ENCODE measurements around the gene SBF1.

SBF1 gene

DNA sequence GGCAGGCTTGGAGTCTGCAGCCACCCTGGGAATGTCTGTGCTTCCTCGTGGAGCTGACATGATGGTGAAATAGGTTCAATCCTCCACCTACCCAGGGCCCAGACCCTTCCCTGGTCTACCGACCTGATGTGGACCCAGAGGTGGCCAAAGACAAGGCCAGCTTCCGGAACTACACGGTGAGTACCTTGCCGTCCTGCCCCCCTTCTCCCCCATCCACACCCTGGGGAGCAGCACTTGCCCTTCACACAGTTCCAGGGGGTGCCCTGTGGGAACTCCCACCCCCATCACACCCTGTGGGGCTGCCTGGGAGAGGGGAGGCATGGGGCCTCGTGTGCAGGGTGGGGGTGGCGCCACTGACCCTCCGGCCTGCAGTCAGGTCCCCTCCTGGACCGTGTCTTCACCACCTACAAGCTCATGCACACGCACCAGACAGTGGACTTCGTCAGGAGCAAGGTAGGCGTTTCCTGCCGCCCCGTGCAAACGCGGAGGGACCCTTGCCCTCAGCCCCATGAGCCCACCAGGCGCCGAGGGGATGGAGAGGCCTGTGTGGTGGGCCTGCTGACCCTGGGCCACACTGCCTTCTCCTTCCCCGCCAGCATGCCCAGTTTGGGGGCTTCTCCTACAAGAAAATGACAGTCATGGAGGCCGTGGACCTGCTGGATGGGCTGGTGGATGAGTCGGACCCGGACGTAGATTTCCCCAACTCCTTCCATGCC is 12.6 kb upstream of the SBF1 start:
- Mint-ChIP-seq H3K4me3 (no peak overlapping the region), H3K27me3 (ENCODE audit: low read depth) (peaks cover 9% of the 10 kb centered on the region)
- TF ChIP-seq, protein P1, sequence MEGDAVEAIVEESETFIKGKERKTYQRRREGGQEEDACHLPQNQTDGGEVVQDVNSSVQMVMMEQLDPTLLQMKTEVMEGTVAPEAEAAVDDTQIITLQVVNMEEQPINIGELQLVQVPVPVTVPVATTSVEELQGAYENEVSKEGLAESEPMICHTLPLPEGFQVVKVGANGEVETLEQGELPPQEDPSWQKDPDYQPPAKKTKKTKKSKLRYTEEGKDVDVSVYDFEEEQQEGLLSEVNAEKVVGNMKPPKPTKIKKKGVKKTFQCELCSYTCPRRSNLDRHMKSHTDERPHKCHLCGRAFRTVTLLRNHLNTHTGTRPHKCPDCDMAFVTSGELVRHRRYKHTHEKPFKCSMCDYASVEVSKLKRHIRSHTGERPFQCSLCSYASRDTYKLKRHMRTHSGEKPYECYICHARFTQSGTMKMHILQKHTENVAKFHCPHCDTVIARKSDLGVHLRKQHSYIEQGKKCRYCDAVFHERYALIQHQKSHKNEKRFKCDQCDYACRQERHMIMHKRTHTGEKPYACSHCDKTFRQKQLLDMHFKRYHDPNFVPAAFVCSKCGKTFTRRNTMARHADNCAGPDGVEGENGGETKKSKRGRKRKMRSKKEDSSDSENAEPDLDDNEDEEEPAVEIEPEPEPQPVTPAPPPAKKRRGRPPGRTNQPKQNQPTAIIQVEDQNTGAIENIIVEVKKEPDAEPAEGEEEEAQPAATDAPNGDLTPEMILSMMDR (IDR thresholded peaks at IDR 0.05; ENCODE audit: unreplicated experiment in 3 of 3), result no peak

DNA sequence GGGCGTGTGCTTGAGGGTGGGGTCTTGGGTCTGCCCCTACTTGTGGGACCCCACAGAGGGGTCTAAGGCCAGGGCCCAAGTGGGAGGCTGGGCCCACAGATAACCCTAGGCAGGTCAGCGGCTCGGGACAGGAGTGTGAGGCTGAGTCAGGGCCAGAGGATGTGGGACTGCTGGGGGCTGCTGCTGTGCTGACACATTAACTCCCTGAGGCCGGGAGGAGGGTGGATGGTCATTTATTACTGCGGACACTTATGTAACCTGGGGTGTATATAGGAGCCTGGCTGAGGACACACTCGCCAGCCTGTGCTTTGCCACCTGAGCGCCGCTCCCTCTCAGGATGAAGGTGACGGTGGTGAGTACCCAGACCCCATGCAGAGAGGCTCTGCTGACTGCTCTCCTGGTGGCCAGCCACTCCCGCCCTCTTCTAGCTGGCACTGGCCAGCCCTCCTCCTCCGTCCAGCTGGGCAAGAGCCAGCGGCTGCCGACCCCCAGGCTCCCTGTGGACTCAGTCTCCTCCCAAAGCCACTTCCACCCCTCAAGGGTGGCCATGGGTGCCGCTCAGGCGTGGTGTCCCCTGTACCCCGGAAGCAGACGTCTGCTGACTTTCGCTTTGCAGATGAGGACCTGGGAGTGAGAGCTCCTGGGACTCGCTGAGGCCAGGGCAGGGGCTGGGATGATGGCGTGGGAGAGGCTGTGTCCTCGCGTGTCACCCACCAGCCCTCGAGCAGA is 11.9 kb upstream of the SBF1 start, which contains the start of gene MIOX:
Gene MIOX (plus strand): TSS at position 299 of the 729 bp plus-strand sequence. CDS start 39 bp downstream, at position 338.
- Mint-ChIP-seq H3K4me3 (no peak within 1 kb of the TSS), H3K9me3 (no peaks in the 10 kb centered on the region), H3K36me3 (ENCODE audit: low read depth) (no peaks in the 10 kb centered on the region), H3K27ac (peak within 1 kb of the TSS in 2 of 3 experiments; percentile 3 to 7), H3K4me1 (no peaks in the 10 kb centered on the region), H3K27me3 (ENCODE audit: low read depth) (peaks cover 15% of the 10 kb centered on the region)
- TF ChIP-seq, protein P1 (IDR thresholded peaks at IDR 0.05; ENCODE audit: unreplicated experiment in 3 of 3), result no peak

More for the DNA sequence above, 12.6 kb upstream of the SBF1 start:
- H3K9me3 Mint-ChIP-seq, result no peaks in the 10 kb centered on the region
- no peak overlapping the region for H3K27ac Mint-ChIP-seq
- H3K36me3 Mint-ChIP-seq (ENCODE audit: low read depth), result no peaks in the 10 kb centered on the region
- no peaks in the 10 kb centered on the region for H3K4me1 Mint-ChIP-seq

DNA sequence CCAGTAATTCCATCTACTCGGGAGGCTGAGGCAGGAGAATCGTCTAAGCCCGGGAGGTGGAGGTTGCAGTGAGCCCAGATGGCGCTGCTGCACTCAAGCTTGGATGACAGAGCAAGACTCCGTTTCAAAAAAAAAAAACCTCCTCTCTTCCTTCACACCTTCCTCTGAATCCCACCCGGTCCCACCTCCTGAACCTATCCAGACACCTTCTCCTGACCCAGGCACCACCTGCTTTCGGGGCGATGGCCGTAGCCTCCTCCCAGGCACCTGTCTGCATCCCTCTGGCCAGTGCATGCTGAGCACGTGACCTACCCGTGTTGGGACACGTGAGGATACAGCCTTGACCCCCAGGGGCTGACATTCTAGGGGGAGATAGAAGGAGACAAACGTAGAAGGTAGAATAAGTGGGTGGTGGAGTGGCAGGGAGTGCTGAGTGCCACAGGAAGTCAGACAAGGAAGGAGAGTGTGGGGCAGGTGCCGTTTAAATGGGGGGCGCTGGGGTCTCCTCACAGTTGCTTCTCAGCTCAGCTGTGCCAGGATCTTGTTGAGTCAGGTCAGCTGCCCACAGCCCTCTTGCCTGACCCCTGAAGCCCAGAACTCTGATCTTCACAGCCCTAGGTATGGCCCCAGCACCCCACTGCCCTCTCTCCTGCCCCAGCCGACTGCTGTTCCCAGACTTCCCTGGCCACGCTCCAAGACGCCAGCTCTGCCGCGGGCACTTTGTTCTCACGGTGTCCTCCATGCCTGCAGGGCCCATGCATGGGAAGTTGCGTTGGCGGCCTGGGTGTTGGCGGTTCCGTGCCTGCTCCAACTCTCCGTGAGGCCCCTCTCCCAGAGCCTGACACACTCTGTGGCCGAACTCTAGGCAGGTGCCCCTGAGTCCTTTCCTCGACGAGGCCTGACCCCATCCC is 10.6 kb upstream of the SBF1 start:
- Mint-ChIP-seq H3K36me3 (ENCODE audit: low read depth) (no peaks in the 10 kb centered on the region), H3K27me3 (ENCODE audit: low read depth) (peaks cover 20% of the 10 kb centered on the region)

DNA sequence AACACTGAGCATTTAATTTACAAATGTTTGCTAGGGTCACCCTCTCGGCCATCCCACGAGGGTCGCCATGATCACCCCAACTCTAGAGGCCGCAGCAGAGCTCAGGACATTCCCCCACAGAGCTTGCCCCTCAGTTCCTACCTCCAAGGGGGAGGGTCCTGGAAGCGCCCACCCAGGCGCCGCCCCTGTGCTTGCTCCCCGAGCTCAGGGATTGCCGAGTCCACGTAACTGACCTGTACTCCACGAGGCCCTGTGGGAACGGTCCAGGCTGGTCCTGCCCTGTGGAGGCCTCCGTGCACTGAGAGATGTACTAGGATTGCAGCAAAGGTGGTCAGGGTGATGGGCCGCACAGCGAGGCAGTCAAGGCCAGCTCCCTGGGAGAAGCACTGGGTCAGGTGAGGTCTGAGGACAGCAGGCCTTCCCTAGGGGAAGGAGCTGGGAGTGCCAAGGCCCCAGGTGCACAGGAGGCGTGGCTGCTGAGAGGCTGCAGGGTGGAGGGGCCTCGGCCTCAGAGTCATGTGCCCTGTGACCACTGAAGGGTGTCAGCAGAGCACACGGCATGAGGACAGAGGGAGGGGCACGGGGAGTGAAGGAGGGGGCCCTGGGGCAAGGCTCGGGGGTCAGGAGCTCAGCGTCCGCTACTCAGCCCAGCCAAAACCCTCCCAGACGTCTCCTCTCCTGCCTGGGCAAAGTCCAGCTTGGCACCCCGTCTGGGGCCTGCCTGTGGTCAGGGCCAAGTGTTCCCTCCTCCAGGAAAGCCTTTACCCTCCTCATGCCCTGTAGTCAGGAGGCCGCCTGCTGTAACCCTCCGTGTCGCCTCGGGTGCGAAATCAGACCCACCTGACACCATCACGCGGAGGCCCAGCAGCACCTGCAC is 9.4 kb upstream of the SBF1 start:
- Mint-ChIP-seq H3K36me3 (ENCODE audit: low read depth) (no peaks in the 10 kb centered on the region), H3K27me3 (ENCODE audit: low read depth) (peaks cover 33% of the 10 kb centered on the region), H3K4me3 (peak overlapping the region in 2 of 3 experiments; percentile 23 to 29), H3K27ac (peak overlapping the region in 2 of 3 experiments; percentile 51 to 80), H3K4me1 (no peaks in the 10 kb centered on the region), H3K9me3 (no peaks in the 10 kb centered on the region)
- TF ChIP-seq, protein P1 (IDR thresholded peaks at IDR 0.05; ENCODE audit: unreplicated experiment in 3 of 3), result no peak

More for the DNA sequence above, 10.6 kb upstream of the SBF1 start:
- no peaks in the 10 kb centered on the region for H3K9me3 Mint-ChIP-seq
- H3K27ac Mint-ChIP-seq, result peak overlapping the region in 2 of 3 experiments; percentile 3 to 56
- peak overlapping the region in 1 of 3 experiments; percentile 28 for H3K4me3 Mint-ChIP-seq
- TF ChIP-seq, protein P1 (IDR thresholded peaks at IDR 0.05; ENCODE audit: unreplicated experiment in 3 of 3), result no peak
- H3K4me1 Mint-ChIP-seq, result no peaks in the 10 kb centered on the region

DNA sequence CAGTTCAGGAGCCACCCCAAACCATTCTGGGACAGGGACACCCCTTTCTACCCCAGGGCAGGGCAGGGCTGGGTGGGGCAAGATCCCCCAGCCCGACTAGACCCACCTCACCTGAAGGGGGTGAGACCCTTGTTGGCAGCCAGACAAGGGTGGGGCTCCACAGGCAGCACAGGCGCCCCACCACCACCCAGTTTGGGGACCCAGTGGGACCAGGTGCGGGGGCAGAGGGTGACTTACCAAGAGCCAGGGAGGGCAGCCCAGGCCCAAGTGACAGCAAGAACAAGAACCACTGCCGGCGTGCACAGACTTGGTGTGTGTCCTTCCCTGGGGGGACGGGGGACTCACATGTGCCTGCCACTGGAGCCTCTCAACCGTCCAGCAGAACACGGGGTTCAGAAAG is 8.7 kb upstream of the SBF1 start:
- Mint-ChIP-seq H3K9me3 (no peaks in the 10 kb centered on the region), H3K27ac (no peak overlapping the region), H3K27me3 (ENCODE audit: low read depth) (peaks cover 38% of the 10 kb centered on the region), H3K36me3 (ENCODE audit: low read depth) (no peaks in the 10 kb centered on the region), H3K4me3 (no peak overlapping the region), H3K4me1 (no peaks in the 10 kb centered on the region)
- TF ChIP-seq, protein P1 (IDR thresholded peaks at IDR 0.05; ENCODE audit: unreplicated experiment in 3 of 3), result no peak

All from nephron (organoid).